GM18498 (cell line): ENCODE data around the gene NCOA1.
A peak's percentile ranks its signal among the peaks of the same experiment; 100 is the strongest.
"Not testable (repeated sequence)": the region's sequence is repeated elsewhere in the genome, so short reads cannot be mapped to it uniquely, and the experiment has no call there.

Experiments
- ATAC-seq: cut with Tn5 transposase; IDR thresholded peaks from one replicate; pipeline ENCODE4 v1.9.1; 2021; ENCODE audit warnings: mild to moderate bottlenecking, moderate library complexity; ENCODE audit not compliant: unreplicated experiment

NCOA1 gene

GRCh38 chr2:24505534-24506275 is 14.7 kb downstream of the NCOA1 start:
- ATAC-seq = no peak

GRCh38 chr2:24507549-24507948 is 16.5 kb downstream of the NCOA1 start:
- ATAC-seq = no peak

GRCh38 chr2:24508878-24509277 is 17.8 kb downstream of the NCOA1 start:
- no peak for ATAC-seq

GRCh38 chr2:24509425-24509824 is 18.4 kb downstream of the NCOA1 start:
- peak; percentile 82 for ATAC-seq

GRCh38 chr2:24509840-24510239 is 18.8 kb downstream of the NCOA1 start:
- ATAC-seq = peak; percentile 53

- no peak for ATAC-seq
Measured at GRCh38 chr2:24510771-24511170, 19.7 kb downstream of the NCOA1 start.

- ATAC-seq = no peak
Measured at GRCh38 chr2:24511198-24511597, 20.1 kb downstream of the NCOA1 start.

- ATAC-seq = no peak
Measured at GRCh38 chr2:24511894-24512293, 20.8 kb downstream of the NCOA1 start.

- no peak for ATAC-seq
Measured at GRCh38 chr2:24512404-24512803, 21.4 kb downstream of the NCOA1 start.

GRCh38 chr2:24512831-24513230 is 21.8 kb downstream of the NCOA1 start:
- ATAC-seq = no peak

GRCh38 chr2:24513281-24514071 is 22.4 kb downstream of the NCOA1 start:
- no peak for ATAC-seq

GRCh38 chr2:24514820-24515219 is 23.8 kb downstream of the NCOA1 start:
- no peak for ATAC-seq

GRCh38 chr2:24515335-24515734 is 24.3 kb downstream of the NCOA1 start:
- ATAC-seq = no peak

- no peak for ATAC-seq
Measured at GRCh38 chr2:24515831-24516230, 24.8 kb downstream of the NCOA1 start.

GRCh38 chr2:24517247-24517646 is 26.2 kb downstream of the NCOA1 start:
- no peak for ATAC-seq

GRCh38 chr2:24520175-24520574 is 29.1 kb downstream of the NCOA1 start:
- ATAC-seq = no peak

GRCh38 chr2:24521162-24521857 is 30.3 kb downstream of the NCOA1 start:
- no peak for ATAC-seq

- no peak for ATAC-seq
Measured at GRCh38 chr2:24521975-24522639, 31.1 kb downstream of the NCOA1 start.

GRCh38 chr2:24527536-24527935 is 36.5 kb downstream of the NCOA1 start:
- no peak for ATAC-seq

GRCh38 chr2:24530796-24531195 is 39.7 kb downstream of the NCOA1 start:
- no peak for ATAC-seq

- not testable (repeated sequence) for ATAC-seq
Measured at GRCh38 chr2:24531610-24532009, 40.6 kb downstream of the NCOA1 start.
